GM12878 (cell line): ENCODE results near the gene TMEM132D.

Experiments used
- CTCF ChIP-seq, 3 experiments: IDR thresholded peaks in 2 of 3; conservative IDR thresholded peaks in 1 of 3; 2 replicates each; pipeline ENCODE4 v1.5.1; 2011; ENCODE audit warnings: low read depth in 3 of 3, low read length in 3 of 3, mild to moderate bottlenecking in 3 of 3, control low read depth in 2 of 3, moderate library complexity in 2 of 3, inconsistent platforms in 1 of 3, mixed read lengths in 1 of 3; ENCODE audit not compliant: control insufficient read depth in 2 of 3, insufficient read depth in 1 of 3; ENCODE audit errors: extremely low read depth in 1 of 3
- EP300 ChIP-seq, 2 experiments: fragments of 150-350 bp in 1 of 2; IDR thresholded peaks; 2 replicates each; pipeline ENCODE4 v1.6.1; 2011 to 2012; ENCODE audit warnings: low read depth in 2 of 2, low read length in 2 of 2, borderline replicate concordance in 1 of 2, improper control_type of control experiment in 1 of 2, inconsistent platforms in 1 of 2; ENCODE audit not compliant: control insufficient read depth in 1 of 2
- POLR2A ChIP-seq: IDR thresholded peaks from 2 replicates; pipeline ENCODE4 v1.6.1; 2011; ENCODE audit warnings: low read depth, mild to moderate bottlenecking, low read length
- RAD51 ChIP-seq: fragments of 450-650 bp; IDR thresholded peaks from 2 replicates; pipeline ENCODE4 v1.6.1; 2016; ENCODE audit warnings: moderate library complexity, mild to moderate bottlenecking, inconsistent platforms
- SIN3A ChIP-seq: IDR thresholded peaks from 2 replicates; pipeline ENCODE4 v1.6.1; 2012; ENCODE audit warnings: low read depth, low read length, improper control_type of control experiment
- SIX5 ChIP-seq: IDR thresholded peaks from 2 replicates; pipeline ENCODE4 v1.6.1; 2011; ENCODE audit warnings: mild to moderate bottlenecking, low read depth, low read length, moderate library complexity; ENCODE audit not compliant: severe bottlenecking
- ZNF217 ChIP-seq: fragments of 450-650 bp; IDR thresholded peaks from 2 replicates; pipeline ENCODE4 v1.6.1; 2017; ENCODE audit warnings: antibody characterized with exemption, mild to moderate bottlenecking

GRCh38 chr12:129873111-129873832 is 30.6 kb downstream of the TMEM132D start:
- TF ChIP-seq CTCF (IDR thresholded peaks at IDR 0.05 in 2 of 3, conservative IDR thresholded peaks at IDR 0.05 in 1 of 3; ENCODE audit: control insufficient read depth in 2 of 3, extremely low read depth in 1 of 3, insufficient read depth in 1 of 3, low read depth in 3 of 3, low read length in 3 of 3) (no peak), POLR2A (no peak), SIN3A (no peak), ZNF217 (no peak), SIX5 (no peak), EP300 (IDR thresholded peaks at IDR 0.05; ENCODE audit: borderline replicate concordance in 1 of 2, control insufficient read depth in 1 of 2, low read depth in 2 of 2, low read length in 2 of 2) (no peak), RAD51 (no peak)
